HG02970 (cell line): ENCODE data around the gene PRXL2B.

Experiments used
- ATAC-seq: cut with Tn5 transposase; IDR thresholded peaks from one replicate; pipeline ENCODE4 v1.9.1; 2021; ENCODE audit warnings: mild to moderate bottlenecking, moderate library complexity, moderate number of reproducible peaks; ENCODE audit not compliant: unreplicated experiment, low FRiP score

The PRXL2B gene

GRCh38 chr1:2595812-2596529 is 9.4 kb downstream of the PRXL2B start:
- no peak for ATAC-seq

- no peak for ATAC-seq
These were observed 10.2 kb downstream of the PRXL2B start for GRCh38 chr1:2596530-2597333.

DNA sequence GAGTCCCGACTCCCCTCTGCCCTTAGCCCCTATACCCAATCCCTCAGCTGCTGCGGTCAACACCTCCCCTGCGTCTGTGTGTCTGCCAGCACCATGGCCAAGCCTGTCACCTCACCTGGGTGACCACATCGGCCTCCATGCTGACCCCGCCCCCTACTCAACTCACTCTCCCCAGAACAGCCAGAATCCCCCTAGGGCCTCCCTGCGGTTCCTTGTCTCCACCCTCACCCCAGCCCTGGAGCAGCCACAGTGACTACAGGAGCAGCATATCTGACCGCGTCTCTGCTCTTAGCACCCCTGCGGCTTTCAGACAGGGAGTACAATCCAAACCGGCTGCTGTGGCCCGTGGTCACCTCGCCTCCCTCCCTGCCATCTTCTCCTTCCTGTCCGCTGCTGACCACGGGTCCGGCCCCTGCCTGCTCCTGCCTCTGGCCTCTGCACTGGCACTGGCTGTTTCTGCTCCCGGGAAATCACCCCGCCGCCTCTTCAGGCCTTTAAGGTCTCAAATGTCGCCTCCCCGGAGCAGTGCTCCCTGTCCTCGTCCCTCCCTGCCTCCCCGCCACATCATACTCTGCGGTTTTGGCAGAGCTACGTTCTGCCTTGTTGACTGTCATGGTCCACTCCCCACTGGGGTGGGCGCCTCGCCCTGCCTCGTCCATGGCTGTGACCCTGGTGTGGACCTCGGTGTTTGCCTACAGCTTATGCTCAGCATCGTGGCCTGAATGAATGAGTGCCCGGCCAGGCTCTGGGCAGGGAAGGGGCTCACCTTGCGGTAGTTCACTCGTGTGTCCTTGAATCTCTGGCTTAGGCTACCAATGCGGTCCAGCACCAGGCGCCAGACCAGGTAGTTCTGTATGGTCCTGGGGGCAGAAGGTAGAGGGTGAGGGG is 11.1 kb downstream of the PRXL2B start:
- ATAC-seq: no peak

GRCh38 chr1:2598329-2598931 is 11.9 kb downstream of the PRXL2B start:
- ATAC-seq: no peak

DNA sequence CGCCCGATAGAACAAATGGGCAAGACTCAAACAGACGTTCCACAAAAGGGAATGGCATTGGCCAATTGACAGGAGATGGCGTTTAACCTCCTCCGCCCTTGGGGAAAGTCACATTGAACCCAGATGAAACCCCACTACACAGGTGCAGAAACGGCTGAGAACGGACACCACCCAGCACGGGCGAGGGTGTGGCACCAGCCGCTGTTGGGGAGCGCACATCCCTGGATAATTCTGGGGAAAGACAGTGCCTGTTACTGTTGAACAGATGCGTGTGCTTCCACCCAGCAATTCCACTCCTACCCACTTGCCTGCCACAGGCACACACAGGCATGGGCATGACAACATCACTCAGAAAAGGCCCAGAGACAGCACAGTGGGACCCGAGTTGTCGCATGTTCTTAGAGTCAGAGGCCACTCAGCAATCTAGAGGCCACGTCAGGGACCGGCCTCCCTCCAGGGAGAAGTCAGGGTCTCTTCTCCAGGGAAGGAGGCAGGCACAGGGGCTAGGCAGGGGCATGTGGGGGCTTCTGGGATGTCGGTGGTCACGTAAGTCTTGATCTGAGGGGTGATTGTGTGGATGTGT is 15.2 kb downstream of the PRXL2B start:
- ATAC-seq: no peak

DNA sequence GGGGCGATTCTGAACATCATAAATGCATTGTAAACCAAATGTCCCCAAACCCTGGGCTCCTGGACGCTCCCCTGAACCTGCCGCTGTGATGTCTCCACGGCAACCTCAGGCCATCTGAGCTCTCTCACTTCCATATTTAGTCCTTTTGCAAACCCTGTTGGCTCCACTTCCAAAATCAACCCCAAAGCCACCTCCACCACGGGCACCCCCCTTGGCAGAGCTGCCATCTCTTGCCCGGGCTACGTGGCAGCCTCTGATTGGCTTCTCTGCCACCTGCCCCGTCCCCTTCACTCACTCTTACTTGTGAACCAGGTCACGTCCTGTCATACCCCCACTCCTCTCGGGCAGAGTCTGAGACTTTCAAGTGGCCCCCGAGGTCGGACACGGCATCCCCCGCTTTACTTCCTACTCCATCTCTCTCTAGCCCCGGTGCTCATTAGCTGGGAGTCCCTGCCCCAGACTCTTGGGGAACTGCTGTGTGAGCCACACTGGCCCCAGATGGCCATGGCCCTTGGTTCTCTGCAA is 15.8 kb downstream of the PRXL2B start:
- ATAC-seq: no peak

DNA sequence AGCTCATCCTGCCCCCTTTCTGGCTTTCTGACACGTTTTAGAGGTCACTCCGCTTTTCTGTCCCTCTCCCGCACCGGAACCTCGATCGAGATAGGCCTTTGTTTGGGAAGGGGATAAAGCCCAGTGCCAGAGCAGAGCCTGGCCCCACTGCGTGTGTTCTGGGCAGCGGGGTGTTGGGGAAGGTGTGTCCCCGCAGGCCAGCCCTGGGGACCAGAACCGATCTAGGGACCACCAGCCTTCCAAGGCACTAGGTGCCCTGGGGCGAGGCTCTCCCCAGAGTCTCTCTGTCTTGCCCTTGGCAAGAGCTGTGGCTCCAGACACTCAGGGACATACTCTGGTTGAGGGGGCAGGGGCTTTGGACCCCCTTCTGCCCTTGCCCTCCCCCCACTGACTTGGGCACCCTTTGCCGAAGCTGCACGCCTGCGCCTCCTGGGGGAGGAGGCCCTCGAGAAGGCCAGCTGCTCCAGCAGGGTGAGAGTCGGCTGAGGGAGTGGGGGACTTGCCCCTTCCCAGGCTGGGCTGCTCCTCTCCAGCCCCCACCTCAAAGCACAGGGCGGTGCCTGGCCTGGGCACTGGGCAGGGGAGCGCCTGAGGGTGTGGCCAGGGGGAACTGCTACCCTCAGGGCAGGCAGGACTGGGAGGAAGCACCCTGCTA is 16.4 kb downstream of the PRXL2B start:
- no peak for ATAC-seq

DNA sequence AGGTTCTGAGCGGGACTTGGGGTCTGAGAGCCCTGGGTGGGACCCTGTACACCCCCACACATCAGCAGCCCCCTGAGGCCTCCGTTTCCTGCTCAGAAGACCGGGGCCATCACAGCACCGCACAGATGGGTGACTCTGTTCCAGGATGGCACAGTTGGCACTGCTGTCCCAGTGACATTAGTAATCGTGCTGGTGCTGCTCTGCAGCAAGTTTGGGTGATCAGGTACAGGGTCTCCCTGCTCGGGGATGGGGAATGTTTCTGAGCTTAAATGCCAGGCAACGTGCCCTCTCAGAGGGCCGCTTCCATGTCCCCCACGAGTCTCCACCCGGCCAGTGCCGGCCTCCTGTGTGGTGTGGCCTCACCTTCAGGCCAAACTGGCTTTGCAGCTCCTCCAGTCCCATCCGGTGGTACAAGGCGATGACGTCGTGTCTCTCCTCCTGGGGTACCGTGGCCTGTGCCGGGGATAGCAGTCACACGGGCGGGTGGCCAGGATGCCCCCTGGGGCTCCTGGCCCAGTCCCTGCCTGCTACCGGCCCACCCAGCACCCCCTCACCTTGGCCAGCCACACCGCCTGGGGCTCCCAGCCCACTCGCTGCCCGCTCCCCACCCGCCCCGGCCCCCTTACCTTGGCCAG is 17.1 kb downstream of the PRXL2B start:
- no peak for ATAC-seq

- ATAC-seq: no peak
These were observed 17.7 kb downstream of the PRXL2B start for GRCh38 chr1:2604156-2604843.

GRCh38 chr1:2604844-2605508 is 18.4 kb downstream of the PRXL2B start:
- ATAC-seq: no peak

- ATAC-seq: no peak
These were observed 19.2 kb downstream of the PRXL2B start for GRCh38 chr1:2605509-2606395.

DNA sequence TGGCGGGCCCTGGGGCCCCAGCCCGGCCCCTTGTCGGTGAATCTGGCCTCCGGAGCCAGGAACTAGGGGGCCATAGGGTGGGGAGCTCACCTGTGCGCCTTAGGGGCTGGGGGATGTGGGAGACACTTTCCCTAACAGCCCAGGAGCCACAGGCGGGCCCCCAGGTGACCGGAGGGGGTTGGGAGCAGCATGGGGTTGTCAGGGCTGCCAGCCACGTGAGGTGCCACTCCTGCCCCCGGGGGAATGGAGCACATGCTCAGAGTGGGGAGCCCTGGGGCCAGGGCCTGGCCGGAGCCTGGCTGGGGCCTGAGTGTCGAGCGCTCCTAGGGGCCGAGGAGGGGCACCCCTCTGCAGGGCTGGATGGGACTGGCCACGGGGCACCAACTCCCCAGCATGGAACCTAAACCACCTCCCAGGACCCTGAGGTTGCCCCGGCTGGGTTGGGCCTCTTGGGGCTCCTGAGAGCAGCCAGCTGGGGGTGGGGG is 19.9 kb downstream of the PRXL2B start:
- no peak for ATAC-seq

DNA sequence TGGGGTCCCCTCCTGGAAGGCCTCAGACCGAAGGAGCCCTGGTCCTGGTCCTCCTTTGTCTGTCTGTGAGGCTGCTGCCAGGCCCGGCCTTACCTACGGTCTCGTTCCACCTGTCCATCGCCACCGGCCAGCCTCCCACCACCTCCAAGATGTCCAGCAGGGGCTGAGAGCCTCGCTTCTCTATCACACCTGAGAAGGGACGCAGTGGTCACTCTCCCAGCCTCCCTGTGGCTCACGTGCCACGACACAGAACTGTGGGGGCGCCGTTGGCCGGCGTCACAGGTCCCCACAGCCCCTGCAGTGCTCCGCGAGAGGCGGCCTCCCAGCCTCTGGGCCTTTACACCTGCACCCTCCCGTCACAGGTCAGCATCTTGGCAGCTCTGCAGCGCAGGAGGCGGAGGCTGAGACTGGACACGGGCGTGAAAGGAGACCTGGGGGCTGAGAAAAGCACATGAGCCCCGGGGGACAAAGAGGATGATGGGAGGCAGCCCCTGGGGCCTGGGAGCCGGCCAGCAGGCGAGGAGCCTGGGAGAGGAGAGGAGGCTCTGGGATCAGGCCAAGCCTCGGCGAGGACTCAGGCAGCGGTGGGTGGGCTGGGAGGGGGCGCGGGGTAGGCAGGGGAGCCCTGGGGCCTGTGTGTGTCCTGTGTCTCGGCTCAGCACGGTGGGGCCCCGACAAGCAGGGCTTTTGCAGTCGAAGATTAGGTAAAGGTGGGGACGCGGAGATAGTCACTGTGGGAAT is 20.5 kb downstream of the PRXL2B start:
- ATAC-seq: no peak

DNA sequence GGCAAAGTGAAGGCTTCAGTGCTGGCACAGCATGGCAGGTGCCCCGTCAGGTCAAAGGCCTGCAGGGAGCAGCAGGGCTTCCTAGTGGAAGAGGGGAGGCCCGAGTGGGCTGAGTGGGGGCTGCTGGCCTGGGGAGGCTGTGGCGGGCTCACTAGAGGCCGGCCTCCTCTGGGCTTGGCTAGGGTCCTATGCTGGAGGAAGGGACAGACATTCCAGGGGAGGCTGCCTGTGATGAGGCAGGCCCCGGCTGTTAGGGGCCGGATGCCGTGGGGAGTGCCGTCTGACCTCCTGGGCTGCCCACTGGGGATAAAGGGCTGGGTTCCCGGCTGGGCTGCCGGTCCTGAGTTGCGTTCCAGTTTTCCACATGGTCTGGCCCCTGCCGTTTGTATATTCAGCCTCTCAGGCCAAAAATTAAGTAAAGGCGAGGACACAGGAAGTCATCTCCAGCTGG is 21.1 kb downstream of the PRXL2B start:
- ATAC-seq: no peak

DNA sequence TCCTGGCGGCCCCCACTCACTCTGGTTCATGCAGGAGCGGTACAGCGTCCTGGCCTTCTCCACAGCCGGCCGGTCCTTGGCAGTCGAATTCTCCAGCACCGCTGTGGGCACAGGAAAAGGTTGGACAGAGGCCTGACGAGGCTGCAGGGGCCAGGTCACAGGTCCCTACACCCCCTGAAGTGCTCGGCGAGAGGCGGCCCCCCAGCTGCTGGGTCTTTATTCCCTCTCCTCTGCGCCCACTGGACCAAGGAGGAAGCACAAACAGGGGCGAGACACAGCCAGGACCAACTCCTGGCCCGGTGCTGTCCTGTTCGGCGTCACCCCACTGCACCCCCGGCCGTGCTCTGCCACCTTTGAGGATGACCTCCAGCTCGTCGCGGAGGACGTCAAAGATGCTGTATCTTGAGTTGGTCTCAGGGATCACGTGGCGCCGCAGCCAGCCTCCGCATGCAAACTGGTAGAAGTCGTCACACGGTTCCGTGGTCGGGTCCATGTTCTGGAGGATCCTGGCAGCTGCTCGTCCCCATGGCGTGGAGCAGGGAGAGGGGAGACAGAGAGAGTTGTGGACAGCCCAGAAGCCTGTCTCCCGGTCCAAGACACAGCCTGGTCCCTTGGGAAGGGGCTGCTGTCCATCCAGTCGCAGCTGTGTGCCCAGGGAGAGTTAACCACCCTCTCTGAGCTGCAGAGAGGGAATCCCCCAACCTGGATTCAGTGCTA is 22.9 kb downstream of the PRXL2B start:
- no peak for ATAC-seq
